NT2/D1 (cell line): ENCODE data around the gene CCSER2.
A peak's percentile ranks its signal among the peaks of the same experiment; 100 is the strongest.

ENCODE experiments used
- DNase-seq: peaks from one replicate; pipeline ENCODE4 v3.0.0-alpha.2; 2011; ENCODE audit warnings: low read depth, low spot score
- H3K27me3 ChIP-seq: 2 replicates; pipeline ENCODE4 v1.6.0; 2011; ENCODE audit warnings: mild to moderate bottlenecking; ENCODE audit not compliant: insufficient read length, insufficient read depth
- H3K36me3 ChIP-seq: 2 replicates; pipeline ENCODE4 v1.6.1; 2011; ENCODE audit warnings: mild to moderate bottlenecking, low read length, mixed read lengths; ENCODE audit not compliant: insufficient read depth, insufficient read length
- H3K4me1 ChIP-seq: 2 replicates; pipeline ENCODE4 v1.5.1; 2011; ENCODE audit not compliant: insufficient read depth, insufficient read length
- H3K4me3 ChIP-seq: 2 replicates; pipeline ENCODE4 v1.5.1; 2011; ENCODE audit warnings: low read depth; ENCODE audit not compliant: insufficient read length
- H3K9ac ChIP-seq: 2 replicates; pipeline ENCODE4 v1.6.0; 2011; ENCODE audit warnings: low read depth; ENCODE audit not compliant: insufficient read length
- H3K9me3 ChIP-seq: 2 replicates; pipeline ENCODE4 v1.5.1; 2011; ENCODE audit warnings: mild to moderate bottlenecking, low read length; ENCODE audit not compliant: insufficient read depth
- SUZ12 ChIP-seq: IDR thresholded peaks from 2 replicates; pipeline ENCODE4 v1.6.1; 2011; ENCODE audit not compliant: insufficient read length, insufficient read depth; ENCODE audit errors: extremely low read depth
- YY1 ChIP-seq: IDR thresholded peaks from 2 replicates; pipeline ENCODE4 v1.6.1; 2011; ENCODE audit not compliant: insufficient read length, insufficient read depth
- ZNF274 ChIP-seq: IDR thresholded peaks from 2 replicates; pipeline ENCODE4 v1.6.1; 2011; ENCODE audit warnings: mild to moderate bottlenecking, low read depth, low read length

CCSER2 gene

GRCh38 chr10:84291384-84291783, 37.0 kb upstream of the CCSER2 start:
- TF ChIP-seq SUZ12 (no peak), YY1 (no peak), ZNF274 (no peak)
- no peaks in the 10 kb centered on the region for H3K9me3 ChIP-seq
- H3K36me3 ChIP-seq: no peaks in the 10 kb centered on the region
- DNase-seq: peak; percentile 35
- H3K27me3 ChIP-seq: no peaks in the 10 kb centered on the region
- H3K4me1 ChIP-seq: peaks cover 4% of the 10 kb centered on the region
- no peak overlapping the region for H3K9ac ChIP-seq
- no peak overlapping the region for H3K4me3 ChIP-seq

GRCh38 chr10:84292502-84292901, 35.9 kb upstream of the CCSER2 start:
- Histone ChIP-seq H3K4me3 (no peak overlapping the region), H3K27me3 (no peaks in the 10 kb centered on the region), H3K36me3 (no peaks in the 10 kb centered on the region), H3K9me3 (no peaks in the 10 kb centered on the region), H3K9ac (no peak overlapping the region), H3K4me1 (peaks cover 6% of the 10 kb centered on the region)
- TF ChIP-seq SUZ12: no peak
- TF ChIP-seq YY1: no peak
- no peak for TF ChIP-seq ZNF274
- DNase-seq: no peak

- Histone ChIP-seq H3K9ac (no peak overlapping the region), H3K4me1 (peaks cover 6% of the 10 kb centered on the region), H3K4me3 (no peak overlapping the region), H3K27me3 (no peaks in the 10 kb centered on the region), H3K36me3 (no peaks in the 10 kb centered on the region), H3K9me3 (no peaks in the 10 kb centered on the region)
- DNase-seq: no peak
- TF ChIP-seq ZNF274 (no peak), SUZ12 (no peak), YY1 (no peak)
Observed at GRCh38 chr10:84293171-84293570, 35.2 kb upstream of the CCSER2 start.

- Histone ChIP-seq H3K9ac (no peak overlapping the region), H3K4me3 (no peak overlapping the region), H3K4me1 (peaks cover 6% of the 10 kb centered on the region), H3K9me3 (no peaks in the 10 kb centered on the region), H3K36me3 (no peaks in the 10 kb centered on the region), H3K27me3 (no peaks in the 10 kb centered on the region)
- TF ChIP-seq ZNF274: no peak
- TF ChIP-seq SUZ12: no peak
- no peak for TF ChIP-seq YY1
- DNase-seq: no peak
Observed at GRCh38 chr10:84293574-84294016, 34.8 kb upstream of the CCSER2 start.

GRCh38 chr10:84294766-84295447, 33.5 kb upstream of the CCSER2 start:
- H3K36me3 ChIP-seq: no peaks in the 10 kb centered on the region
- H3K9me3 ChIP-seq: no peaks in the 10 kb centered on the region
- H3K9ac ChIP-seq: no peak overlapping the region
- no peak overlapping the region for H3K4me3 ChIP-seq
- DNase-seq: no peak
- TF ChIP-seq ZNF274 (no peak), YY1 (no peak), SUZ12 (no peak)
- peaks cover 6% of the 10 kb centered on the region for H3K4me1 ChIP-seq
- no peaks in the 10 kb centered on the region for H3K27me3 ChIP-seq

GRCh38 chr10:84296091-84296981, 32.1 kb upstream of the CCSER2 start:
- Histone ChIP-seq H3K4me3 (no peak overlapping the region), H3K36me3 (no peaks in the 10 kb centered on the region), H3K4me1 (peaks cover 6% of the 10 kb centered on the region), H3K27me3 (no peaks in the 10 kb centered on the region), H3K9me3 (no peaks in the 10 kb centered on the region), H3K9ac (no peak overlapping the region)
- no peak for DNase-seq
- TF ChIP-seq SUZ12 (no peak), ZNF274 (no peak), YY1 (no peak)

- Histone ChIP-seq H3K4me3 (no peak overlapping the region), H3K27me3 (no peaks in the 10 kb centered on the region), H3K36me3 (no peaks in the 10 kb centered on the region), H3K4me1 (peaks cover 9% of the 10 kb centered on the region), H3K9me3 (no peaks in the 10 kb centered on the region), H3K9ac (no peak overlapping the region)
- TF ChIP-seq SUZ12 (no peak), YY1 (no peak), ZNF274 (no peak)
- DNase-seq: no peak
Observed at GRCh38 chr10:84298057-84298456, 30.3 kb upstream of the CCSER2 start.
